A549 treated with CORT108297 at 1 μM for 4 hours (cell line): ENCODE data around the gene STK39. TPM values are rescaled to one million over a fixed set of nuclear protein-coding genes. Genes with fewer than 3 reads are reported as not detected.

Experiments
- total RNA-seq: library from RNA; stranded (reverse); fragments of 200-300 nt; extraction: Qiagen RNA extraction; gene quantifications from 5 replicates; pipeline ENCODE4 v1.2.3, GENCODE V29; 2022

STK39 gene
- total RNA-seq, result 14.0 to 20.2 TPM (median 17.7 TPM) in 5 replicates

GRCh38 chr2:168247341-168248261 is at the start of gene STK39:
Gene STK39 (minus strand): TSS chr2:168247595. CDS start chr2:168247435, 160 bp downstream.

Other genes with a start within 250 kb of the STK39 start
- gene CERS6, start 208.7 kb upstream of the STK39 start, total RNA-seq, result 13.1 to 16.1 TPM (median 15.2 TPM) in 5 replicates